ENCODE data around the gene FAM234B.

Gene FAM234B

DNA sequence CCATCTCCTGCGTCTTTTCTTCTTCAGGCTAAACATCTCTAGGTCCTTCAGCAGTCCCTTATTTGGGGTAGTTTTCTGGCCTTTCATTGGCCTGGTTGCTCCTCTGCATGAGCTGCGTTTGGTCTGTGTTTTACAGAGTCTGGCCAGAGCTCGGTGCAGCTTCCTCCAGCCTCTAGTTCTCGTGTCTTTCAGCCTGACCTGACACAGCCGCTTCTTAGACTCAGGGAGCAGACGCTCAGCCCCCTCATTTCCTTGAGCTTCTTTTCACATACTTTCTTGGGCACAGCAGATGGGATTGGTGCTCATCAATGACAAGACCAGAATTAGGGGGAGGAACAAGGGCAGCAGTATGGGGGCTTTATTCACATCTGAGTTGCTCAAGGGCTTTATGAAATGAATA, 72.8 kb downstream of the FAM234B start:
- Histone ChIP-seq H3K9ac (ENCODE audit: low read length in 2 of 2) (no peak overlapping the region), H3K9me3 (ENCODE audit: control insufficient read depth in 2 of 2, low read length in 2 of 2) (no peaks in the 10 kb centered on the region), H3K36me3 (ENCODE audit: control insufficient read depth in 2 of 2, insufficient read depth in 2 of 2, low read length in 2 of 2) (no peaks in the 10 kb centered on the region), H3K4me3 (ENCODE audit: low read length in 2 of 2) (no peak overlapping the region), H3K4me1 (ENCODE audit: control insufficient read depth, insufficient read depth, low read length) (no peaks in the 10 kb centered on the region), H3K27me3 (ENCODE audit: control insufficient read depth in 1 of 2, insufficient read depth in 2 of 2, low read length in 2 of 2) (no peaks in the 10 kb centered on the region), H3K27ac (ENCODE audit: low read length) (no peak overlapping the region)

DNA sequence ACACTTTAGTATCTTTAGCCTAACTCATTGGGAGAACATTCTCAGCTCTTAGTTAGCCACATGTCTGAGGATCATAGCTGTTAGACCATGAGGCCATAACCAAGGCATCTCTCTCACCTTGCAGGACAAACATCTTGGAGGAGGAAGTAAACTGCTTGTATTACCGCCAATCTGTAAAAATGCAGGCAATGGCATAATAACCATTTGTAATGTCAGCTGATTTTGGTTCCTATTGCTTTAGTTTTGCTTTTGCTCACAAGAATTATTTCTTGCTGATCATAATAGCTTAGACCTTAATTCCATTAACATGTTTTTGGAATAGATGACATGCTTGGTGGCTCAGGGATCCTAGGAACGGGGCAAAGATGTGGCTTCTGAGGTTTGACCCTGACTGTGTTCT, 75.6 kb downstream of the FAM234B start:
- Histone ChIP-seq H3K27ac (ENCODE audit: low read length) (no peak overlapping the region), H3K36me3 (ENCODE audit: control insufficient read depth in 2 of 2, insufficient read depth in 2 of 2, low read length in 2 of 2) (no peaks in the 10 kb centered on the region), H3K9ac (ENCODE audit: low read length in 2 of 2) (no peak overlapping the region), H3K27me3 (ENCODE audit: control insufficient read depth in 1 of 2, insufficient read depth in 2 of 2, low read length in 2 of 2) (no peaks in the 10 kb centered on the region), H3K9me3 (ENCODE audit: control insufficient read depth in 2 of 2, low read length in 2 of 2) (no peaks in the 10 kb centered on the region), H3K4me3 (ENCODE audit: low read length in 2 of 2) (no peak overlapping the region), H3K4me1 (ENCODE audit: control insufficient read depth, insufficient read depth, low read length) (no peaks in the 10 kb centered on the region)

DNA sequence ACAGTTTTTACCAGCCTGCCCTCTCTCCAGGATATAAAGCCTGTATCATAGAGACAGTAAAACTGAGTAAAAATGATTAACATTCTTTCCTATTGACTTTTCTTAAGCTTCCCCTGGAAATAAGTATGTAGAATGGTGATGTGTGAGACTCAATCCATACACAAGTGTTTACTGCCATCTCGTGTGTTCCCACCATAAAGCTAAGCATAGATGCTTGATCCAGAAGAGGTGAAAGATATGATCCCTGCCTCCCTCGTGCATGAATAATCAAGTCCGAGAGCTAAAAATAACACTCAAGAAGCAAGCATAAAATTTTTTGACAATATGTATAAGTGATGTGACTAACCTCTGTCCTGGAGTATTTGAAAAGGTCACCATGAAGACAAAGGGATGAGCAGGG, 76.2 kb downstream of the FAM234B start:
- H3K4me3 ChIP-seq (ENCODE audit: low read length in 2 of 2): no peak overlapping the region
- H3K9me3 ChIP-seq (ENCODE audit: control insufficient read depth in 2 of 2, low read length in 2 of 2): no peaks in the 10 kb centered on the region
- no peaks in the 10 kb centered on the region for H3K36me3 ChIP-seq (ENCODE audit: control insufficient read depth in 2 of 2, insufficient read depth in 2 of 2, low read length in 2 of 2)
- H3K27ac ChIP-seq (ENCODE audit: low read length): no peak overlapping the region
- H3K9ac ChIP-seq (ENCODE audit: low read length in 2 of 2): no peak overlapping the region
- H3K27me3 ChIP-seq (ENCODE audit: control insufficient read depth in 1 of 2, insufficient read depth in 2 of 2, low read length in 2 of 2): no peaks in the 10 kb centered on the region
- H3K4me1 ChIP-seq (ENCODE audit: control insufficient read depth, insufficient read depth, low read length): no peaks in the 10 kb centered on the region

DNA sequence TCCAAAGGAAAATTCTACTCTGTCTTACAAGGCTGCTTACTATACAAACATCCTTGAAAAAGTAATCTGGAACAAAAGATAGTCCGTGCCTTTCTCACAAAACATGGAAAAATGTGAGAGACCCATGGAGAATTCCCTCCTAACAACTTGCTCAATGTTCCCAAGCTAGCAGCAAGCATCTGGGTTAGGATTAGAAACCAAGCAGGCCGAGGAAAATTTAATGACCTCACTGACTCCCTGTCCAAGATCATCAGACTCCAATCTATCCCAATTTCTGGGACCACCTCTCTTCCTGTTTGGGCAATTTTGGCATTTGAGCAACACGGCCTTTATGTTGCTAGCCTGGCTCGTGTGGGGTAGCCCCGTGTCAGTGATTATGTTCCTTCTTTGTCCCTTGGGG, 77.4 kb downstream of the FAM234B start:
- Histone ChIP-seq H3K4me3 (ENCODE audit: low read length in 2 of 2) (no peak overlapping the region), H3K9me3 (ENCODE audit: control insufficient read depth in 2 of 2, low read length in 2 of 2) (no peaks in the 10 kb centered on the region), H3K27ac (ENCODE audit: low read length) (no peak overlapping the region), H3K4me1 (ENCODE audit: control insufficient read depth, insufficient read depth, low read length) (no peaks in the 10 kb centered on the region), H3K36me3 (ENCODE audit: control insufficient read depth in 2 of 2, insufficient read depth in 2 of 2, low read length in 2 of 2) (no peaks in the 10 kb centered on the region), H3K9ac (ENCODE audit: low read length in 2 of 2) (no peak overlapping the region), H3K27me3 (ENCODE audit: control insufficient read depth in 1 of 2, insufficient read depth in 2 of 2, low read length in 2 of 2) (no peaks in the 10 kb centered on the region)

DNA sequence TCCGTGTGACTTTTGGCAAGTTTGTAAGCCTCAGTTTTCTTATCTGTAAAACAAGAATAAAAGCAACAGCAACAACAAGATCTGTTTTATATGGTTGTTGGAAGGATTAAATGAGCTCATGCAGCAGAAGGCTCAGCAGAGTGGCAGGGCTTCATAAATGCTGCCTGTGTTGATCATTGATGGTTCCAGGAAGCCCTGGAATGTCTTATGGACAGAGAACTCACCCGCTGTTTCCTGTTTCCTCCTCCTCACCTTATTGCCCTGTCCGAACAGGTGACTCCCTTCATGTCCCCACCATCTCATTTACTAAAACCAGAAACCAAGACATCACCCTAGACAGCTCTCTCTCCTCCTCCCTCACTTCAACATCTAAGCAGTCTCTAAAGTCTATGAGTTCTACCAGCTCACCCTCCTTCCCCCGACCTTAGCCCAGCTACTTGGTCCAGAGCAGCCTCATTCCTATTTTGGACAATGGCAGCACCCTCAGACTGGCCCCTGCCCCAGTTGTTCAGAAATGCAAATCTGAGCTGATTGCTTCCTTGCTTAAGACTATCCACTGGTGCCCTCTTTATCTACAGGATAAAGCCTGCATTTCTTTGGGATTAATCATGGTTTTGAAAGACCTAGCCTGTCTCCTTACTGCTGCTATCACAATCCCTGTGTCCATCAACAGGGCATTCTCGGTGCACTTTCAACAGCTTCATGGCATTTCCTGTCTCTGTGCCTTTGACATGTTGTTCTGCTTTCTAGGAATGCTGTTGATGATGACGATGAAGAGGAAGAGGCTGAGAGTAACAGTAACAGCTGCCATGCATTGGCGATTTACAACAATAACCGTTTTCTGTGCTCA, 80.7 kb downstream of the FAM234B start:
- no peaks in the 10 kb centered on the region for H3K27me3 ChIP-seq (ENCODE audit: control insufficient read depth in 1 of 2, insufficient read depth in 2 of 2, low read length in 2 of 2)
- no peaks in the 10 kb centered on the region for H3K9me3 ChIP-seq (ENCODE audit: control insufficient read depth in 2 of 2, low read length in 2 of 2)
- H3K36me3 ChIP-seq (ENCODE audit: control insufficient read depth in 2 of 2, insufficient read depth in 2 of 2, low read length in 2 of 2): no peaks in the 10 kb centered on the region
- no peak overlapping the region for H3K4me3 ChIP-seq (ENCODE audit: low read length in 2 of 2)
- H3K4me1 ChIP-seq (ENCODE audit: control insufficient read depth, insufficient read depth, low read length): no peaks in the 10 kb centered on the region
- no peak overlapping the region for H3K27ac ChIP-seq (ENCODE audit: low read length)
- no peak overlapping the region for H3K9ac ChIP-seq (ENCODE audit: low read length in 2 of 2)

DNA sequence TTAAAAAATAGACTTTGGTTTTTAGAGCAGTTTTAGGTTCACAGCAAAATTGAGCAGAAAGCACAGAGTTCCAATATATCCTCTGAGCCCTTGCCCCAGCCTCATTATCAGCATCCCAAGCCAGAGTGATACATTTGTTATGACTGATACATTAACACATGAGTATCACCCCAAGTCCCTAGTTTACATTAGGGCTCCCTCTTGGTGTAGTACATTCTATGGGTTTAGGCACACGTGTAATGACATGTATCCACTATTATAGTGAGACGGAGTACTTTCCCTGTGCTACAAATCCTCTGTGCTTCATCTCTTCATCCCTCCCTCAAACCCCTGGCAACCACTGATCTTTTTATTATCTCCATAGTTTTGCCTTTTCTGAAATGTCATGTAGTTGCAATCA, 81.8 kb downstream of the FAM234B start:
- H3K9ac ChIP-seq (ENCODE audit: low read length in 2 of 2): no peak overlapping the region
- no peak overlapping the region for H3K27ac ChIP-seq (ENCODE audit: low read length)
- no peaks in the 10 kb centered on the region for H3K27me3 ChIP-seq (ENCODE audit: control insufficient read depth in 1 of 2, insufficient read depth in 2 of 2, low read length in 2 of 2)
- H3K36me3 ChIP-seq (ENCODE audit: control insufficient read depth in 2 of 2, insufficient read depth in 2 of 2, low read length in 2 of 2): no peaks in the 10 kb centered on the region
- H3K9me3 ChIP-seq (ENCODE audit: control insufficient read depth in 2 of 2, low read length in 2 of 2): no peaks in the 10 kb centered on the region
- H3K4me3 ChIP-seq (ENCODE audit: low read length in 2 of 2): no peak overlapping the region
- no peaks in the 10 kb centered on the region for H3K4me1 ChIP-seq (ENCODE audit: control insufficient read depth, insufficient read depth, low read length)

DNA sequence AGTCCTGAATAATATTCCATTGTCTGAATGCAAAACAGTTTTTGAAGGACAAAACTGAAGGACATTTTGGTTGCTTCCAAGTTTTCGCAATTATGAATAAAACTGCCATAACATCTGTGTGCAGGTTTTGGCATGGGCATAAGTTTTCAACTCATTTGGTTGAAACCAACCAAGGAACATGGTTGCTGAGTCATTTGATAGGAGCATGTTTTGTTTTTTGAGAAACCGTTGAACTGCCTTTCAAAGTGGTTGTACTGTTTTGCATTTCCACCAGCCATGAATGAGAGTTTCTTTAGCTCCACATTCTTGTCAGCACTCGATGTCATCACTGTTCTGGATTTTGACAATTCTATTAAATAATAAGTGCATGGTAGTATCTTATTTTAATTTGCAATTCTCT, 82.3 kb downstream of the FAM234B start:
- no peak overlapping the region for H3K27ac ChIP-seq (ENCODE audit: low read length)
- H3K4me1 ChIP-seq (ENCODE audit: control insufficient read depth, insufficient read depth, low read length): no peaks in the 10 kb centered on the region
- no peaks in the 10 kb centered on the region for H3K27me3 ChIP-seq (ENCODE audit: control insufficient read depth in 1 of 2, insufficient read depth in 2 of 2, low read length in 2 of 2)
- no peak overlapping the region for H3K4me3 ChIP-seq (ENCODE audit: low read length in 2 of 2)
- no peaks in the 10 kb centered on the region for H3K36me3 ChIP-seq (ENCODE audit: control insufficient read depth in 2 of 2, insufficient read depth in 2 of 2, low read length in 2 of 2)
- no peak overlapping the region for H3K9ac ChIP-seq (ENCODE audit: low read length in 2 of 2)
- H3K9me3 ChIP-seq (ENCODE audit: control insufficient read depth in 2 of 2, low read length in 2 of 2): no peaks in the 10 kb centered on the region

DNA sequence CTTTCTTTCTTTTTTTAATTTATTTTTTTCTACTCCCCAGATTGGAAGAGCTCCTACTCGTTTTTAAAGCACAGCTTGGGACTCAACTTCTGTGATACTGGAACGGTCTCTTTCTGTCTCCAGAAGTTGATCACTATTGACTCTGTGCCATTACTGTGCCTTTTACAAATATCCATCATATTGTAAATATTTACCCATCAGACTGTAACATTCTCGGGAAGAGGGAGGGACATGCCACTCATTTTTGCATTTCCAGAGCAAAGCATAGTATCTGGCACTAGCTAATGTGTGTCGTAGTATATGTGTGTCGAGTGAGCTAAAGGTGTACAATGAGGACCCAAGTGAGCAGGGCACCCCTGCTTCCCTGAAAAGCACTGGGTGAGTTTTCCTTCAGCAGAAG, 83.3 kb downstream of the FAM234B start:
- Histone ChIP-seq H3K27ac (ENCODE audit: low read length) (no peak overlapping the region), H3K9me3 (ENCODE audit: control insufficient read depth in 2 of 2, low read length in 2 of 2) (no peaks in the 10 kb centered on the region)

DNA sequence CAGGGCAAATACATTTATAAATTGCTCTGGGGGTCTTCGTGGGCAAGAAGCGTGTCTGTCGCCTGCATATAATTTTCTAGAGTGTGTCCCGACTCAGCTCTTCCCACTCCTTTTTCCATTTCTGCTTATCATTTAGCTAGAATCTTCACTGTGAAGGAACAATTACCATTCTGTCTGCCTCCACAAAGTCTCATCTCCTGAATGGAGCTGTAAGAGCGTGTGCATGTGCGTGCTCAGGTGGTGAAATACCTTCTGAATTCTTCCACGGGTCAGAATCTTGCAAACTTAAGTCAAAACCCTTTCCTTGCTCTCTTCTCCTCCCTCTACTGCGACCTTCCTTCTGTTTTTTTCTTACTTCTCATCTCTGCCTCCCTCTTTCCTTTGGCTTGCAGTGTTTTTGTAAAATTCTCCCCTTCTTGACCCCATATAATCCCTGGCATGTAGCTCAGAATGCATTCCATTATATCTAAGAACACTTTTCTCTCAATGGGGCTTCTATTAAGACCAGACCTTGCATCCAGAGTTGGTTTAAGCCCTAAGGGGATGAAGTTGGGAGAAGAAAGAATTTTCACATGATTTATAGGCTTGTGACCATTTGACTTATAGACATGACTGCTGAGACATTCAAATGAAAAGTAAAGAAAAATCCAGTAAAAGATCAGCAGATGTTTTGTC, 84.2 kb downstream of the FAM234B start:
- Histone ChIP-seq H3K4me1 (ENCODE audit: control insufficient read depth, insufficient read depth, low read length) (no peaks in the 10 kb centered on the region), H3K4me3 (ENCODE audit: low read length in 2 of 2) (no peak overlapping the region), H3K27me3 (ENCODE audit: control insufficient read depth in 1 of 2, insufficient read depth in 2 of 2, low read length in 2 of 2) (no peaks in the 10 kb centered on the region), H3K9ac (ENCODE audit: low read length in 2 of 2) (no peak overlapping the region), H3K9me3 (ENCODE audit: control insufficient read depth in 2 of 2, low read length in 2 of 2) (no peaks in the 10 kb centered on the region), H3K36me3 (ENCODE audit: control insufficient read depth in 2 of 2, insufficient read depth in 2 of 2, low read length in 2 of 2) (no peaks in the 10 kb centered on the region), H3K27ac (ENCODE audit: low read length) (no peak overlapping the region)

More for the DNA sequence above, 83.3 kb downstream of the FAM234B start:
- Histone ChIP-seq H3K9ac (ENCODE audit: low read length in 2 of 2) (no peak overlapping the region), H3K4me3 (ENCODE audit: low read length in 2 of 2) (no peak overlapping the region), H3K27me3 (ENCODE audit: control insufficient read depth in 1 of 2, insufficient read depth in 2 of 2, low read length in 2 of 2) (no peaks in the 10 kb centered on the region), H3K4me1 (ENCODE audit: control insufficient read depth, insufficient read depth, low read length) (no peaks in the 10 kb centered on the region), H3K36me3 (ENCODE audit: control insufficient read depth in 2 of 2, insufficient read depth in 2 of 2, low read length in 2 of 2) (no peaks in the 10 kb centered on the region)

DNA sequence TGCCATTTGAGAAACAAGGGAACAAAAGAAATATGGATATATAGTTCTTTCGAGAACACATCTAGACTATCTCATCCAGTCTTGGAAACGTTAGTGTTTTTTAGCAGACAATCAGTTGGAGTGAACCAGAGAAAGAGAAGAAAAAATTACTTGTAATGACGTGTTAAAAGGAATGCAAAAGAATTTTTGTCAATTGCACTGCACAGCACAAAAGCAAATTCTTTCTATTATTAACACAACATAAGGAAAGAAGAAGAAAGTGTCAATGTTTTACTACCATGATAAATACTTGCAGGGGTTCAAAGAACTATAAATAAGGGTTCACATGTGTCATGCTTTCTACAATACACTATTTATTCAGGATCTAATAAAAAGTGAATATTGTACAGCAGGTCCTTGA, 86.8 kb downstream of the FAM234B start:
- Histone ChIP-seq H3K27me3 (ENCODE audit: control insufficient read depth in 1 of 2, insufficient read depth in 2 of 2, low read length in 2 of 2) (no peaks in the 10 kb centered on the region), H3K4me3 (ENCODE audit: low read length in 2 of 2) (no peak overlapping the region), H3K9me3 (ENCODE audit: control insufficient read depth in 2 of 2, low read length in 2 of 2) (no peaks in the 10 kb centered on the region), H3K27ac (ENCODE audit: low read length) (no peak overlapping the region), H3K9ac (ENCODE audit: low read length in 2 of 2) (no peak overlapping the region), H3K36me3 (ENCODE audit: control insufficient read depth in 2 of 2, insufficient read depth in 2 of 2, low read length in 2 of 2) (no peaks in the 10 kb centered on the region), H3K4me1 (ENCODE audit: control insufficient read depth, insufficient read depth, low read length) (no peaks in the 10 kb centered on the region)
